Measurements from ENCODE around the gene VWCE. TPM values are rescaled to one million over a fixed set of nuclear protein-coding genes. Genes with fewer than 3 reads are reported as not detected.

VWCE gene
- total RNA-seq, 1 experiment from 2014 or later, result 20.6 TPM

DNA sequence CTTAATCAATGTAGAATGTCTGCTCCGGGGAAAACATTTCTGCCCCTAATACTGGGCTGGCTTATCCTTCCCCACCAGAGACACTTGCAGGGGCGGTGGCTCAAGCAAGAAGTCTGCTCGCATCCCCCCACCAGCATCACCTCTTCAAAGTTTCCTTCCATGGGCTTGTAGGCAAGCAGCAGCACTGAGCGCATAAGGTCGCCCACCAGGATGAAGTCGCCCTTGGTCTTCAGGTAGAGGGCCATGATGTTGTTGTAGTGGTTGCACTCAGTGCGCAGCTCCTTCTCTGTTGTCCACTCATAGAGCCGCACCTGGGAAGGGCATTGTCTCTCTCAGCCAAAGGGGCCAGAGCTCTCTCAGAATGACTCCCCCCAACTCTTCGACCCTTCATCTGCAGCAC, 8.6 kb upstream of the VWCE start:
- Histone ChIP-seq H3K4me1 (ENCODE audit: insufficient read depth, low read length) (no peaks in the 10 kb centered on the region), H4K5ac (ENCODE audit: insufficient read length, low read depth, low read length) (no peak overlapping the region), H3K23ac (ENCODE audit: insufficient read length, low read depth, low read length) (no peak overlapping the region), H2BK120ac (ENCODE audit: low read depth, low read length, poor library complexity, severe bottlenecking) (no peak overlapping the region), H2BK15ac (ENCODE audit: low read depth, low read length) (no peak overlapping the region), H2AK5ac (ENCODE audit: insufficient read length, low read length) (no peak overlapping the region), H3K79me1 (ENCODE audit: insufficient read depth, low read depth, low read length, poor library complexity, severe bottlenecking) (no peaks in the 10 kb centered on the region), H3K56ac (ENCODE audit: insufficient read length, low read depth, low read length) (no peak overlapping the region), H2BK5ac (ENCODE audit: insufficient read length, low read length) (no peak overlapping the region), H3T11ph (ENCODE audit: low read length) (no peak overlapping the region), H4K91ac (ENCODE audit: insufficient read length, low read depth, low read length) (no peak overlapping the region), H3K27me3 (ENCODE audit: insufficient read depth, low read length) (no peaks in the 10 kb centered on the region), H3K9me3 (ENCODE audit: control insufficient read depth, low read depth, low read length) (no peaks in the 10 kb centered on the region), H4K8ac (replicated peaks; ENCODE audit: insufficient read length, low read depth, low read length) (no peak overlapping the region), H3K14ac (ENCODE audit: insufficient read depth, low read length) (no peak overlapping the region), H3K4me2 (ENCODE audit: insufficient read depth, insufficient read length, low read length) (no peak overlapping the region), H3K18ac (ENCODE audit: insufficient read length, low read depth, low read length) (no peak overlapping the region), H3K9ac (ENCODE audit: extremely low read depth, insufficient read length, low read length) (no peak overlapping the region), H2AFZ (ENCODE audit: low read length) (no peak overlapping the region), H4K20me1 (ENCODE audit: control insufficient read depth, insufficient read depth, insufficient read length) (no peaks in the 10 kb centered on the region), H3K79me2 (ENCODE audit: insufficient read depth, low read length) (no peaks in the 10 kb centered on the region), H3K27ac (ENCODE audit: insufficient read length, low read depth, low read length) (no peak overlapping the region), H2BK20ac (ENCODE audit: low read depth, low read length, poor library complexity, severe bottlenecking) (no peak overlapping the region), H3K4ac (ENCODE audit: low read depth, low read length) (no peak overlapping the region), H3K23me2 (ENCODE audit: insufficient read length, low read depth, low read length, poor library complexity, severe bottlenecking) (no peaks in the 10 kb centered on the region), H2BK12ac (ENCODE audit: insufficient read length, low read depth, low read length) (no peak overlapping the region)
- WGBS (ENCODE audit: extremely low coverage, insufficient read length, low lambda C conversion rate), result no CpG with 5 or more reads among the region's 9 CpGs
- Mint-ChIP-seq H3K4me3 (no peak overlapping the region), H3K27ac (no peak overlapping the region), H3K4me1 (peaks cover 4% of the 10 kb centered on the region in 2 experiments), H3K9me3 (no peaks in the 10 kb centered on the region), H3K27me3 (ENCODE audit: low read depth) (no peaks in the 10 kb centered on the region), H3K36me3 (ENCODE audit: insufficient read depth in 1 of 3, low read depth in 3 of 3) (peaks cover 31 to 68% (median 49%) of the 10 kb centered on the region in 3 experiments; a peak in 6 of 7 replicates)
- TF ChIP-seq, protein P1, sequence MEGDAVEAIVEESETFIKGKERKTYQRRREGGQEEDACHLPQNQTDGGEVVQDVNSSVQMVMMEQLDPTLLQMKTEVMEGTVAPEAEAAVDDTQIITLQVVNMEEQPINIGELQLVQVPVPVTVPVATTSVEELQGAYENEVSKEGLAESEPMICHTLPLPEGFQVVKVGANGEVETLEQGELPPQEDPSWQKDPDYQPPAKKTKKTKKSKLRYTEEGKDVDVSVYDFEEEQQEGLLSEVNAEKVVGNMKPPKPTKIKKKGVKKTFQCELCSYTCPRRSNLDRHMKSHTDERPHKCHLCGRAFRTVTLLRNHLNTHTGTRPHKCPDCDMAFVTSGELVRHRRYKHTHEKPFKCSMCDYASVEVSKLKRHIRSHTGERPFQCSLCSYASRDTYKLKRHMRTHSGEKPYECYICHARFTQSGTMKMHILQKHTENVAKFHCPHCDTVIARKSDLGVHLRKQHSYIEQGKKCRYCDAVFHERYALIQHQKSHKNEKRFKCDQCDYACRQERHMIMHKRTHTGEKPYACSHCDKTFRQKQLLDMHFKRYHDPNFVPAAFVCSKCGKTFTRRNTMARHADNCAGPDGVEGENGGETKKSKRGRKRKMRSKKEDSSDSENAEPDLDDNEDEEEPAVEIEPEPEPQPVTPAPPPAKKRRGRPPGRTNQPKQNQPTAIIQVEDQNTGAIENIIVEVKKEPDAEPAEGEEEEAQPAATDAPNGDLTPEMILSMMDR (conservative IDR thresholded peaks at IDR 0.05), result no peak
- no peak for DNase-seq

Data from H9 (cell line).